GM12872 (cell line): ENCODE data around the gene ODF2L.

Experiments used
- TF ChIP-seq, protein P1 (sequence below): IDR thresholded peaks from 3 replicates; pipeline ENCODE4 v1.5.1; 2011; ENCODE audit warnings: low read depth, mild to moderate bottlenecking, low read length, moderate library complexity; ENCODE audit not compliant: insufficient read depth

Gene ODF2L

GRCh38 chr1:86416343-86416742, 20.2 kb upstream of the ODF2L start:
- TF ChIP-seq, protein P1, sequence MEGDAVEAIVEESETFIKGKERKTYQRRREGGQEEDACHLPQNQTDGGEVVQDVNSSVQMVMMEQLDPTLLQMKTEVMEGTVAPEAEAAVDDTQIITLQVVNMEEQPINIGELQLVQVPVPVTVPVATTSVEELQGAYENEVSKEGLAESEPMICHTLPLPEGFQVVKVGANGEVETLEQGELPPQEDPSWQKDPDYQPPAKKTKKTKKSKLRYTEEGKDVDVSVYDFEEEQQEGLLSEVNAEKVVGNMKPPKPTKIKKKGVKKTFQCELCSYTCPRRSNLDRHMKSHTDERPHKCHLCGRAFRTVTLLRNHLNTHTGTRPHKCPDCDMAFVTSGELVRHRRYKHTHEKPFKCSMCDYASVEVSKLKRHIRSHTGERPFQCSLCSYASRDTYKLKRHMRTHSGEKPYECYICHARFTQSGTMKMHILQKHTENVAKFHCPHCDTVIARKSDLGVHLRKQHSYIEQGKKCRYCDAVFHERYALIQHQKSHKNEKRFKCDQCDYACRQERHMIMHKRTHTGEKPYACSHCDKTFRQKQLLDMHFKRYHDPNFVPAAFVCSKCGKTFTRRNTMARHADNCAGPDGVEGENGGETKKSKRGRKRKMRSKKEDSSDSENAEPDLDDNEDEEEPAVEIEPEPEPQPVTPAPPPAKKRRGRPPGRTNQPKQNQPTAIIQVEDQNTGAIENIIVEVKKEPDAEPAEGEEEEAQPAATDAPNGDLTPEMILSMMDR, result no peak

- TF ChIP-seq, protein P1, result no peak
Observed at GRCh38 chr1:86410879-86411278, 14.8 kb upstream of the ODF2L start.

DNA sequence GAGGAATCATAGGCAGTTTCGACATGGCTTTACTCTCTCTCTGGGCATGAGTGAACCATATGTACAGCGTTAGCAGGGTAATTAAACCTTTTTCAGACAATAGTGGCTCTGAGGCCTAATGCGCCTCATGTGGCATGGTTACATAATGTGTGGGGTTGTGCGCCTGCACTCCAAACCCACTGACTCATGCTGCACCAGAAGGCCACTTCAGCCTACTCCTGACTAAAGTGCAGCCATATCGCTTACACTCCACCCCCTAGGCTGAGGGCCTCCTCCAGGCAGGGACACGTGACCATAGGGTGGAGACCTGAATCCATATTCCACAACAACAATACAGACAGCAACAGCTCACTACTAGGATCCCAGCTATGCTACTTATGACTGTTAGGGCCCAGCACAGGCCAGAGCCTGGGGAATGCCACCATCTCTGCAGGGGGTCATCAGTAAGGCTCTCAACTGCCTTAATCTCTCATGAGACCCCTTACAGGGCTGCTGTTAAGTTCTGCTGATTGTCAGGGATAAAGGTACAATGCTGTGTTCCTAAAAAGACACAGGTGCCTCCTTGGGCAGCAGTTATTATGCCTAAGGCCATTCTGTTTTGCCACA, 13.4 kb upstream of the ODF2L start:
- TF ChIP-seq, protein P1, result no peak

DNA sequence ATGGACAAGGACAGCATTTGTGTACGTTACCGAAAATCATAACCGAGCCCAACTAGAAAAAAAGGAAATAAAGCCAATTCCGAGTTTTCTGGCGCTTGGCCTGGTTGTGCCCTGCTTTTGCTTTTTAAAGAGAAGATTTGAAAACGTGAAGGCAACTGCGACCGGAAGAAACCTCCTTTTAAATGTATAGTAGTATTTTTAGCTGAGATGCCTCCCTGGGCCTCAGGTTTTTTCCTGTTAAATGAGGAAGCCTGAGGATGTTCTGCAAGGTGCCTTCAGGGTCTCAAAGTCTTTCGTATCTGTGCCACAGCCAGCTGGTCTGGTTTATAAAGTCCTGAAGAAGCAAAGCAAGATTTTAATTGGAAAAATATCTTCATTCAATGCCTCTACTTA, 371 bp upstream of the ODF2L start:
- TF ChIP-seq, protein P1, result no peak

- TF ChIP-seq, protein P1, result no peak
Observed at GRCh38 chr1:86394416-86394815, 1.7 kb downstream of the ODF2L start.

DNA sequence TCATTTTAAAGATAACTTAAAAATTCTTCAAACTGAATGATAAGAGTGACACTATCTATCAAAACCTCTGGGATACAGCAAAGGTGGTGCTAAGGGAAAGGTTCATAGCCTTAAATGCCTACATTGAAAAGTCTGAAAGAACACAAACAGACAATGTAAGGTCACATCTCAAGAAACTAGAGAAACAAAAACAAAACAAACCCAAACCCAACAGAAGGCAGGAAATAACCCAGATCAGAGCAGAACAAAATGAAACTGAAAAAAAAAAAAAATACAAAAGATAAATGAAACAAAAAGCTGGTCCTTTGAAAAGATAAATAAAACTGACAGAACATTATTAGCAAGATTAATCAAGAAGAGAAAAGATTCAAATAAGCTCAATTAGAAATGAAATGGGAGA, 6.8 kb downstream of the ODF2L start:
- TF ChIP-seq, protein P1, result no peak

DNA sequence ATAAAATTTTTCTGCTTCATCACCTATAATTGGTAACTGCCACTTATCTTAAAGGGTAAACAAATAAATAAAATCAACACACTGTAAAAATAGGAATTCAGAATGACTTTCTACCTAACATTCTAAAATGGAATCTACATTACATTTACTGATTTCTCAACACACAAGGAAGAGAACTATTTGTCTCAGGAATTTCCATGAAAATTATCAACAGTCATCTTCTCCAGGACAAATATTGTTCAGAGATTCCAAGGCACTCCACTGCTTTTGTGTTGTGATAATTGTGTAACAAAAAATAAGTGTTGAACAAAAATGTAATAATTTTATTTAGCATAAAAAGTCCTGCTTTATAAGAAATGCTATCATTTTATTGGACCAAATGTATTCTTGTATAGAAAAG, 7.3 kb downstream of the ODF2L start:
- TF ChIP-seq, protein P1, result no peak
